Measurements from ENCODE around the gene OR4X1. TPM values are rescaled to one million over a fixed set of nuclear protein-coding genes. Genes with fewer than 3 reads are reported as not detected.

Gene OR4X1
- total and polyA plus RNA-seq, 12 donors, result not detected

DNA sequence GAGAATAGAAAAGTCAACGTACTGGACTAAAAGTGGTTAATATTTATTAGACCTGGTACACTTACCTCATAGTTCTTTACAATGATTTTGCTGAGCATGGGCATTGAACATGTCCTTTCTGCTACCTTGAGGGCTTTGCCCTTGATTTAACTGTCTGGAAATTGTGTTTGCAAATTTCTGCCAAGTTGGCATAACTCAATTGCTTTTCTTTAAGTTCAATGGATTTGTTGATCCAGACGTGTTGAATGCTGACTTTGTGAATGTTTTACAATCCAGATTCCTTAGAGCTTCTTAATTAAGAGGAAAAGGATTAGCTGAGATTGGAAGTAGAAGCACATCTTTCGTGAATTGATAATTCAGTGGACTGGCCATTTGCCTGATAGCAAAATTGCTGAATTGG lies 25.9 kb upstream of the OR4X1 start:
- intact Hi-C loops (cut with DNase I), result no loop called here
- no peak overlapping the region for H3K4me3 ChIP-seq
- TF ChIP-seq POLR2A (IDR thresholded peaks at IDR 0.05), result no peak
- TF ChIP-seq, protein P1, sequence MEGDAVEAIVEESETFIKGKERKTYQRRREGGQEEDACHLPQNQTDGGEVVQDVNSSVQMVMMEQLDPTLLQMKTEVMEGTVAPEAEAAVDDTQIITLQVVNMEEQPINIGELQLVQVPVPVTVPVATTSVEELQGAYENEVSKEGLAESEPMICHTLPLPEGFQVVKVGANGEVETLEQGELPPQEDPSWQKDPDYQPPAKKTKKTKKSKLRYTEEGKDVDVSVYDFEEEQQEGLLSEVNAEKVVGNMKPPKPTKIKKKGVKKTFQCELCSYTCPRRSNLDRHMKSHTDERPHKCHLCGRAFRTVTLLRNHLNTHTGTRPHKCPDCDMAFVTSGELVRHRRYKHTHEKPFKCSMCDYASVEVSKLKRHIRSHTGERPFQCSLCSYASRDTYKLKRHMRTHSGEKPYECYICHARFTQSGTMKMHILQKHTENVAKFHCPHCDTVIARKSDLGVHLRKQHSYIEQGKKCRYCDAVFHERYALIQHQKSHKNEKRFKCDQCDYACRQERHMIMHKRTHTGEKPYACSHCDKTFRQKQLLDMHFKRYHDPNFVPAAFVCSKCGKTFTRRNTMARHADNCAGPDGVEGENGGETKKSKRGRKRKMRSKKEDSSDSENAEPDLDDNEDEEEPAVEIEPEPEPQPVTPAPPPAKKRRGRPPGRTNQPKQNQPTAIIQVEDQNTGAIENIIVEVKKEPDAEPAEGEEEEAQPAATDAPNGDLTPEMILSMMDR (IDR thresholded peaks at IDR 0.05), result no peak
- no peaks in the 10 kb centered on the region for H3K36me3 ChIP-seq (replicated peaks in 1 of 2)
- H3K4me1 ChIP-seq (replicated peaks in 1 of 2), result no peaks in the 10 kb centered on the region
- no peak for DNase-seq
- 23 to 44% (median 26%) methylated on average over 3 of the region's 3 CpGs for WGBS, 4 donors
- H3K9me3 ChIP-seq (replicated peaks in 1 of 3), result no peaks in the 10 kb centered on the region
- no peak overlapping the region for H3K27ac ChIP-seq
- H3K27me3 ChIP-seq, result no peaks in the 10 kb centered on the region

DNA sequence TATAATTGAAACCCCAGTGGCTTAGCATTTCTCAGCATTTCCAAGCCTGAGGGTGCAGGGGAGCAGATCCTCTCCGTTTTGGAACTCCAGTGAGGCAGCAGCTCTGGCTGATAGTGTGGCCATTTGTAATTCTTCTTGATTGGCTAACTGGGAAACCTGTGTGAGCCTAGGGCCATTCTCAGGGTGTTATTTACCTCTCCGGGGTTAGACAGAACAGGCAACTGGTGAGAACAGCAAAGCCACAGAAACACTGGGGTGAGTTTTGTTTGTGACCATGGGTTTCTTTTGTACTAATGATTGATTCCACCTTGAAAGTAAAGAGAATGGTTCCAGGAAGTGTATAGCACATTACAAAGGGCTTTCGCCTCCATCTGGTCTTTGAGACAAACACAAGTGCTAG lies 21.2 kb upstream of the OR4X1 start:
- intact Hi-C loops (cut with DNase I), result no loop called here
- H3K4me1 ChIP-seq (replicated peaks in 1 of 2), result no peaks in the 10 kb centered on the region
- no peak for DNase-seq
- H3K4me3 ChIP-seq, result no peak overlapping the region
- no peaks in the 10 kb centered on the region for H3K27me3 ChIP-seq
- H3K27ac ChIP-seq, result no peak overlapping the region
- H3K9me3 ChIP-seq (replicated peaks in 1 of 3), result no peaks in the 10 kb centered on the region
- 58 to 69% (median 60%) methylated on average over 3 of the region's 3 CpGs for WGBS, 4 donors
- TF ChIP-seq, protein P1 (IDR thresholded peaks at IDR 0.05), result no peak
- no peak for TF ChIP-seq POLR2A (IDR thresholded peaks at IDR 0.05)
- no peaks in the 10 kb centered on the region for H3K36me3 ChIP-seq (replicated peaks in 1 of 2)

DNA sequence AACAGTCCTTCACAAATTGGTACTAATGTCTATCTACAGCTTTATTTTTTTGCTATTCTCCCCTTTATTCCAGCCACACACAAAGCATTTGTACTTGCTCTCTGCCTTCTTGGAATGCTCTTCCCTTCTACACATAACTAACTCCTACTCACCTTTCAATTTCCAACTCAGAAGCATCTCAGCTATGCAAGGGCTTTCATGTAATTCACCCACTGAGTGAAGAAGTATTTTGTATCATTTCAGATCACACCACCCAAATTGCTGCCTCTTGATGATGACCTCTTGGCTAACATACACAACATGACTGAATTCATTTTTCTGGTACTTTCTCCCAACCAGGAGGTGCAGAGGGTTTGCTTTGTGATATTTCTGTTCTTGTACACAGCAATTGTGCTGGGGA lies 18.9 kb upstream of the OR4X1 start, which contains the start of gene OR4X2:
OR4X2 (plus strand) TSS at position 301 of the 400 bp plus-strand sequence; CDS start at position 301, 0 bp downstream.
- Histone ChIP-seq H3K4me1 (replicated peaks in 1 of 2) (no peaks in the 10 kb centered on the region), H3K9me3 (replicated peaks in 1 of 3) (no peaks in the 10 kb centered on the region), H3K27me3 (no peaks in the 10 kb centered on the region), H3K27ac (no peak within 1 kb of the TSS), H3K4me3 (no peak within 1 kb of the TSS), H3K36me3 (replicated peaks in 1 of 2) (no peaks in the 10 kb centered on the region)
- intact Hi-C loops (cut with DNase I), result no loop called here
- TF ChIP-seq, protein P1 (IDR thresholded peaks at IDR 0.05), result no peak
- no peak for TF ChIP-seq POLR2A (IDR thresholded peaks at IDR 0.05)
- no peak for DNase-seq

DNA sequence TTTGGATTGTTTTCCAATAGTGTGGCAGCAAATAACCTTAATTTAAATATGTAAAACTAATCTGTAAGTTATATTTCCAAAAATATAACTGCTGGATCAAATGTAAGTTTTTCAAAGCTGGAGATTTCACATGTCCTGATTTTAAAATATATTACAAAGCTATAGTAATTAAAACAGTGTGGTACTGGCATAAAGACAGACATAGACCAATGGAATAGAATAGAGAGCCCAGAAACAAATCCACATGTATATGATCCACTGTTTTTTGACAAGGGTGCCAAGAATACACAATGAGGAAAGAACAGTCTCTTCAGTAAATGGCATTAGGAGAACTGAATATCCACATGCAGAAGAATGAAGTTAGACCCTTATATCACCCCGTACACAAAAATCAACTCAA lies 14.8 kb upstream of the OR4X1 start:
- H3K4me1 ChIP-seq (replicated peaks in 1 of 2), result no peaks in the 10 kb centered on the region
- no peaks in the 10 kb centered on the region for H3K27me3 ChIP-seq
- intact Hi-C loops (cut with DNase I), result no loop called here
- H3K36me3 ChIP-seq (replicated peaks in 1 of 2), result no peaks in the 10 kb centered on the region
- WGBS, 4 donors, result 70 to 87% (median 80%) methylated on average over 1 of the region's 1 CpG
- TF ChIP-seq, protein P1 (IDR thresholded peaks at IDR 0.05), result no peak
- TF ChIP-seq POLR2A (IDR thresholded peaks at IDR 0.05), result no peak
- DNase-seq, result no peak
- H3K9me3 ChIP-seq (replicated peaks in 1 of 3), result no peaks in the 10 kb centered on the region
- H3K27ac ChIP-seq, result no peak overlapping the region
- H3K4me3 ChIP-seq, result no peak overlapping the region
